ENCODE measurements around the gene MMP21. TPM values are rescaled to one million over a fixed set of nuclear protein-coding genes. Genes with fewer than 3 reads are reported as not detected.

The MMP21 gene, protein sequence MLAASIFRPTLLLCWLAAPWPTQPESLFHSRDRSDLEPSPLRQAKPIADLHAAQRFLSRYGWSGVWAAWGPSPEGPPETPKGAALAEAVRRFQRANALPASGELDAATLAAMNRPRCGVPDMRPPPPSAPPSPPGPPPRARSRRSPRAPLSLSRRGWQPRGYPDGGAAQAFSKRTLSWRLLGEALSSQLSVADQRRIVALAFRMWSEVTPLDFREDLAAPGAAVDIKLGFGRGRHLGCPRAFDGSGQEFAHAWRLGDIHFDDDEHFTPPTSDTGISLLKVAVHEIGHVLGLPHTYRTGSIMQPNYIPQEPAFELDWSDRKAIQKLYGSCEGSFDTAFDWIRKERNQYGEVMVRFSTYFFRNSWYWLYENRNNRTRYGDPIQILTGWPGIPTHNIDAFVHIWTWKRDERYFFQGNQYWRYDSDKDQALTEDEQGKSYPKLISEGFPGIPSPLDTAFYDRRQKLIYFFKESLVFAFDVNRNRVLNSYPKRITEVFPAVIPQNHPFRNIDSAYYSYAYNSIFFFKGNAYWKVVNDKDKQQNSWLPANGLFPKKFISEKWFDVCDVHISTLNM
- under 1 TPM in 2 of 4 donors, not detected in 2; 0.07 to 0.18 TPM for polyA plus RNA-seq
- long read RNA-seq, donor 1: 0 reads
- long read RNA-seq, donor 2: 0 reads
- long read RNA-seq, donor 3: 0 reads
- long read RNA-seq, donor 4: 0 reads
- long read RNA-seq, donor 5: 0 reads
- long read RNA-seq, donor 6: 0 reads
- long read RNA-seq, donor 7: 0 reads
- long read RNA-seq, donor 8: 0 reads
- long read RNA-seq, donor 9: 0 reads
- long read RNA-seq, donor 10: 0 reads

DNA sequence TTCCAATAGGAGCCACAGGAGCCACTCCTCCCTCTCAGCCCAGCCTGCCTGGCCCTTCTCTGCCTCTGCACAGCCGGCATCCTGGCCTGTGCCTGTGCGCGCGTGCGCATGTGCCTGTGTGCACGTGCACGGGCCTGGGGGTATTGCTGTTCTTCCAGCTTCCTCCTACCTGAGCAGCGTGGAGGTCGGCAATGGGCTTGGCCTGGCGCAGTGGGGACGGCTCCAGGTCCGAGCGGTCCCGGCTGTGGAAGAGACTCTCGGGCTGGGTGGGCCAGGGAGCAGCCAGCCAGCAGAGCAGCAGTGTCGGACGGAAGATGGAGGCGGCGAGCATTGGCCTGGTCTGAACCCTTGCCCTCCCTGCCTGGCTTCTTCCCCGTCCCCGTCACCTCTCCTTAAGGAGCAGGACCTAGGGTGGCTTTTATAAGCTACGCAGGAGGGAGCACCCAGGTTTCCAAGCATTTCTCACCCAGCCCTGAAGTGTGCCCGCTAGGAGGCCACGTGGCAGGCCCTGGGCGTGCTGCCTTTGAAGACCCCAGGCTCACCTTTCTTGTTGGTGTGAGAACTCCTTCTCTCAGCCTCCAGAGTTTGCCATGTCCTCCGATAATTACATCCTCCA is at the start of gene MMP21:
Gene MMP21 (minus strand): TSS at position 331 of the 616 bp plus-strand sequence. CDS start 0 bp downstream, at position 331.
- Histone ChIP-seq H3K36me3 (ENCODE audit: control insufficient read depth in 3 of 3, insufficient read depth in 2 of 3, low read depth in 1 of 3, low read length in 3 of 3) (no peaks in the 10 kb centered on the region), H3K27ac (ENCODE audit: low read depth in 1 of 3, low read length in 2 of 3) (no peak within 1 kb of the TSS), H3K9me3 (ENCODE audit: control insufficient read depth in 2 of 2, insufficient read depth in 1 of 2, low read depth in 1 of 2, low read length in 1 of 2) (peaks cover 0 to 9% of the 10 kb centered on the region in 2 donors), H3K4me1 (ENCODE audit: control insufficient read depth in 3 of 3, insufficient read depth in 2 of 3, low read depth in 1 of 3, low read length in 2 of 3) (no peaks in the 10 kb centered on the region), H3K4me3 (ENCODE audit: low read depth in 1 of 3, low read length in 3 of 3) (no peak within 1 kb of the TSS), H3K27me3 (ENCODE audit: control insufficient read depth in 3 of 3, insufficient read depth in 3 of 3, low read length in 3 of 3) (no peaks in the 10 kb centered on the region)
- WGBS, 3 donors: 91 to 95% (median 94%) methylated on average over 25 to 26 of the region's 26 CpGs
- FAIRE-seq (no peak), DNase-seq (no peak)

DNA sequence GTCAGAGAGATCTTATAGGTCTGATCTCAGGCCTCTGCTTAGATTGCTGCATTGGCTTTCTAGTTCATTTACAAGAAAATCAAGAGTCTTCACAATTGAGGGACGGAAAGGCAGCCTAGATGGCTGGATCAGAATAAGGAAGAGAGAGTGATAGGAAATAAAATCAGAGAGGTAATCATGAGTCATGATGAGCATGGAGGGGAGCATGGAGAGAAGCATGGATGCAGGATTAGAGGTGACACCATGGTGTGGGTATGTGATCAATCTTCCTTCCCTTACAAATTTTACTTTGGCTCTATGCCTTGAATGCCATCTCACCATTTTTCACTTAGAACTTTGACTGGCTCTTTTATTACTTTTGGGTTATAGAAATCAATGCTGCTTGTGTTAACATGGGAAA is 49.1 kb upstream of the MMP21 start:
- DNase-seq (no peak), FAIRE-seq (no peak)
- 63 to 85% (median 76%) methylated on average over 1 of the region's 1 CpG for WGBS, 3 donors
- Histone ChIP-seq H3K4me3 (ENCODE audit: low read depth in 1 of 3, low read length in 3 of 3) (no peak overlapping the region), H3K9me3 (ENCODE audit: control insufficient read depth in 2 of 2, insufficient read depth in 1 of 2, low read depth in 1 of 2, low read length in 1 of 2) (no peaks in the 10 kb centered on the region), H3K27me3 (ENCODE audit: control insufficient read depth in 3 of 3, insufficient read depth in 3 of 3, low read length in 3 of 3) (no peaks in the 10 kb centered on the region), H3K27ac (ENCODE audit: low read depth in 1 of 3, low read length in 2 of 3) (no peak overlapping the region), H3K36me3 (ENCODE audit: control insufficient read depth in 3 of 3, insufficient read depth in 2 of 3, low read depth in 1 of 3, low read length in 3 of 3) (peaks cover 3 to 11% (median 5%) of the 10 kb centered on the region in 3 donors), H3K4me1 (ENCODE audit: control insufficient read depth in 3 of 3, insufficient read depth in 2 of 3, low read depth in 1 of 3, low read length in 2 of 3) (peaks cover 0 to 12% (median 8%) of the 10 kb centered on the region in 3 donors)

DNA sequence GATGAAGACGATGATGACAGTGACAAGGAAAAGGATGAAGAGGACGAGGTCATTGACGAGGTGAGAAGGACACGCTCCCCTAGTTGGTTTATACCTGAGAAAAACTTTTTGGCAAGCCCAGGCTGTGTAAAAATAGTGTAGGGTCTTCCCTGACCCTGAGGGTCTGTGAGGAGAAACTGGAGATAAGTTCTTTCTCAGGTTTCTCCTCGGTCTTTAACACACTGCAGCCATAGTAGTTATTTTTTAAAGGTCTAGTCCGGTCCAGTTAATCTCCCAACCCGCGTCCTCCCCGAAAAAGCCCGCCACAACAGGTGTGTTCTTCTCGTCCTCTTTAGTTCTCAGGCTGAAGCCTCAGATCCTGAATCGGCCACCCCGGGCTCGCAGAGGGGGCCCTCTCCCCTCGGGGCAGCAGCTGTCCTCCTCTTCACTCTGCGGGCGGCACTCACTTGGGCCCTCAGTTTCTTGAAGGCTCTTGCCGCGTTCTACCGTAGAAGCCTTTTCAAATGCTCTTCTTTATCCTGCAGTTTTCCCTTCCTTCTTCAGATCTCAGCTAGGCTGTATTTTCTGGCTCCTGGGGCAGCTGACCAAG is 48.1 kb upstream of the MMP21 start:
- DNase-seq: peak in 1 of 2 donors; percentile 30

DNA sequence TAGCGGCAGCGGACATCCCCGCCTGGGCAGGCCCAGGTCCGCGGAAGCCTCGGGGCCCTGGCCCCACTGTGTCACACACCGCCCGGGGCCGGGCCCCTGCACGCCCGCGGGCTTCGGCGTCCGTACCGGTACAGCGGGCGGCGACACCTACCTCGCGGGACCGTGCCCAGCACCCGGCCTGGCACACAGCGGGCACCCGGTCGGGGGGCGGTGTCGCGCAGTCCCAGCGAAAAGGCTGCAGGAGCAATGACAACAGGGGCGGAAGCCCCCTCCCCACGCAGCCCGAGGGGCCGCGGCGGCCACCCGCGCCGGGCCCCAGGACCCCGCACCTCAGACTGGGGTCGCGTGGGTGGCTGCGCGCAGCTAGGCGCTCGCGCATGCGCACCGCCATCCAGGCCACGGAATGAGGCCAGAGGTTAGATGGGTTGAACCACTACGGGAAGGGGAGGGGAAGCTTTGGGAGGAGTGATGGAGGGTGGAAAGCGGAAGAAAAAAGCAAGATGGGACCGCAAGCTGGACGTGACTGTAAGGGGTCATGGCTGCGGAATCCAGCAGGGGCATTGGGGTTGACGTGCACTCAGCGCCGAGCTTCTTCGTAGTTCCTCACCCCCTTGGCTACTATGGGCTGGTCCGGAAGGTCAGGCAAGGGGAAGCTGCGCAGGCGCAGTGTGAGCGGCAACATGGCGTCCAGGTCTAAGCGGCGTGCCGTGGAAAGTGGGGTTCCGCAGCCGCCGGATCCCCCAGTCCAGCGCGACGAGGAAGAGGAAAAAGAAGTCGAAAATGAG is 47.4 kb upstream of the MMP21 start, which contains the start of the genes BCCIP and UROS:
Gene BCCIP (plus strand): TSS at position 669 of the 785 bp plus-strand sequence. CDS start 12 bp downstream, at position 681.
Gene UROS (minus strand): TSS at position 381 of the 785 bp plus-strand sequence. CDS start 6,759 bp downstream, outside the sequence.
- Histone ChIP-seq H3K36me3 (ENCODE audit: control insufficient read depth in 3 of 3, insufficient read depth in 2 of 3, low read depth in 1 of 3, low read length in 3 of 3) (peaks cover 3 to 7% (median 3%) of the 10 kb centered on the region in 3 donors), H3K27me3 (ENCODE audit: control insufficient read depth in 3 of 3, insufficient read depth in 3 of 3, low read length in 3 of 3) (no peaks in the 10 kb centered on the region), H3K27ac (ENCODE audit: low read depth in 1 of 3, low read length in 2 of 3) (peak within 1 kb of the TSS; percentile 23 to 86 (median 76)), H3K9me3 (ENCODE audit: control insufficient read depth in 2 of 2, insufficient read depth in 1 of 2, low read depth in 1 of 2, low read length in 1 of 2) (no peaks in the 10 kb centered on the region), H3K4me3 (ENCODE audit: low read depth in 1 of 3, low read length in 3 of 3) (peak within 1 kb of the TSS; percentile 71 to 80 (median 75)), H3K4me1 (ENCODE audit: control insufficient read depth in 3 of 3, insufficient read depth in 2 of 3, low read depth in 1 of 3, low read length in 2 of 3) (peaks cover 0 to 12% (median 8%) of the 10 kb centered on the region in 3 donors)
- 0% methylated on average over 66 to 74 of the region's 74 CpGs for WGBS, 3 donors
- DNase-seq: peak; percentile 92 to 95
- no peak for FAIRE-seq

More for the DNA sequence above, 48.1 kb upstream of the MMP21 start:
- 0% methylated on average over 20 of the region's 20 CpGs for WGBS, 3 donors
- H3K27me3 ChIP-seq (ENCODE audit: control insufficient read depth in 3 of 3, insufficient read depth in 3 of 3, low read length in 3 of 3): no peaks in the 10 kb centered on the region
- H3K36me3 ChIP-seq (ENCODE audit: control insufficient read depth in 3 of 3, insufficient read depth in 2 of 3, low read depth in 1 of 3, low read length in 3 of 3): peaks cover 3 to 9% (median 5%) of the 10 kb centered on the region in 3 donors
- H3K4me1 ChIP-seq (ENCODE audit: control insufficient read depth in 3 of 3, insufficient read depth in 2 of 3, low read depth in 1 of 3, low read length in 2 of 3): peaks cover 0 to 12% (median 8%) of the 10 kb centered on the region in 3 donors
- no peak for FAIRE-seq
- H3K9me3 ChIP-seq (ENCODE audit: control insufficient read depth in 2 of 2, insufficient read depth in 1 of 2, low read depth in 1 of 2, low read length in 1 of 2): no peaks in the 10 kb centered on the region
- H3K4me3 ChIP-seq (ENCODE audit: low read depth in 1 of 3, low read length in 3 of 3): peak overlapping the region; percentile 68 to 75 (median 71)
- peak overlapping the region in 1 of 3 donors; percentile 86 for H3K27ac ChIP-seq (ENCODE audit: low read depth in 1 of 3, low read length in 2 of 3)

DNA sequence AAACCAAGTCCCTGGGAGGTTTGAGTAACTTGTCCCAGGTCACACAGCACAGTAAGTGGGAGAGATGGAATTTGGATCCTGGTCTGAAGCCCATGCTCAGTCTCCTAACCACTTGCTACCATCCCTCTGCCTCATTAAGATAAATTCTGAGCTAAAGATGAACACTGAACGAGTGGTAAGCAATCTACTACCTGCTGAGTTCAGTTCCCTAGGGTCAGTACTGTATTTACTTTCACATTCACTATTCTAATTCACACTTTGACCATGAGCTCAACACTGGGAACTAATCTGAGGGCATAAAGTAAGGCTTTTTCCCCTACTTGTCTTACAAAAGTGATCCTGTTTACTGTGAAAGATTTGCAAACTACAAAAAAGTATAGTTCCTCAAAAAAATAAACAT is 45.1 kb upstream of the MMP21 start:
- H3K4me1 ChIP-seq (ENCODE audit: control insufficient read depth in 3 of 3, insufficient read depth in 2 of 3, low read depth in 1 of 3, low read length in 2 of 3): peaks cover 0 to 12% (median 8%) of the 10 kb centered on the region in 3 donors
- FAIRE-seq: no peak
- DNase-seq: peak; percentile 23 to 55
- H3K4me3 ChIP-seq (ENCODE audit: low read depth in 1 of 3, low read length in 3 of 3): no peak overlapping the region
- H3K27ac ChIP-seq (ENCODE audit: low read depth in 1 of 3, low read length in 2 of 3): peak overlapping the region in 1 of 3 donors; percentile 22
- H3K27me3 ChIP-seq (ENCODE audit: control insufficient read depth in 3 of 3, insufficient read depth in 3 of 3, low read length in 3 of 3): no peaks in the 10 kb centered on the region
- 4 to 38% (median 22%) methylated on average over 1 of the region's 1 CpG for WGBS, 3 donors
- no peaks in the 10 kb centered on the region for H3K9me3 ChIP-seq (ENCODE audit: control insufficient read depth in 2 of 2, insufficient read depth in 1 of 2, low read depth in 1 of 2, low read length in 1 of 2)
- H3K36me3 ChIP-seq (ENCODE audit: control insufficient read depth in 3 of 3, insufficient read depth in 2 of 3, low read depth in 1 of 3, low read length in 3 of 3): peaks cover 0 to 4% (median 0%) of the 10 kb centered on the region in 3 donors

DNA sequence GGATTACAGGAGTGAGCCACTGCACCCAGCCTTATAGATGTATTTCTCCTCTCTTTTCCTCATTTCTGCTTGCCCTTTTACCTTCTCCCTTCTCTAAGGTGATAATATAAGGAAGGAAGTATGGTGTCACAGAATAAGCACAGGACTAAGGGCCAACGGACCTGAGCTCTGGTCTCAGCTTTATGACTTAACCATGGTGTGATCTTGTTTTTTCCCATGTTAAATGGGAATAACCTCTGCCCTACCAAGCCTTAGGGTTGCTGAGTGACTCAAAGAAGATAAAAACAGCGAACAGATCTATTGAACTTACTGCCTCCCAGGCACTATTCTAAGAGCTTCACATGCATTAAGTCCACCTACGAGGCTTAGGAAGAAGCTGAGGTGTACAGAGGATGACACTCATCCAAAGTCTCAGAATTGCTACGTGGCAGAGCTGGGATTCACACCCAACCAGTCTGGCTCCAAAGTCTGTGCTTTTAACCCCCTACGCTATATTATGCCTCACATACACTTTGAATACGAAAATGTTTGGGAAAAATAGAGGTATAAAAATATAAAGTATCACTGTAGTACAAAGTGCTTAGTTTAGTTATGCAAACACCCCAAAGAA is 41.8 kb upstream of the MMP21 start:
- H3K9me3 ChIP-seq (ENCODE audit: control insufficient read depth in 2 of 2, insufficient read depth in 1 of 2, low read depth in 1 of 2, low read length in 1 of 2): no peaks in the 10 kb centered on the region
- peaks cover 0 to 6% (median 6%) of the 10 kb centered on the region in 3 donors for H3K4me1 ChIP-seq (ENCODE audit: control insufficient read depth in 3 of 3, insufficient read depth in 2 of 3, low read depth in 1 of 3, low read length in 2 of 3)
- no peak for DNase-seq
- peaks cover 2 to 15% (median 4%) of the 10 kb centered on the region in 3 donors for H3K36me3 ChIP-seq (ENCODE audit: control insufficient read depth in 3 of 3, insufficient read depth in 2 of 3, low read depth in 1 of 3, low read length in 3 of 3)
- H3K27ac ChIP-seq (ENCODE audit: low read depth in 1 of 3, low read length in 2 of 3): no peak overlapping the region
- H3K4me3 ChIP-seq (ENCODE audit: low read depth in 1 of 3, low read length in 3 of 3): no peak overlapping the region
- no peak for FAIRE-seq
- H3K27me3 ChIP-seq (ENCODE audit: control insufficient read depth in 3 of 3, insufficient read depth in 3 of 3, low read length in 3 of 3): no peaks in the 10 kb centered on the region
- WGBS, 3 donors: 82 to 88% (median 85%) methylated on average over 6 of the region's 6 CpGs

DNA sequence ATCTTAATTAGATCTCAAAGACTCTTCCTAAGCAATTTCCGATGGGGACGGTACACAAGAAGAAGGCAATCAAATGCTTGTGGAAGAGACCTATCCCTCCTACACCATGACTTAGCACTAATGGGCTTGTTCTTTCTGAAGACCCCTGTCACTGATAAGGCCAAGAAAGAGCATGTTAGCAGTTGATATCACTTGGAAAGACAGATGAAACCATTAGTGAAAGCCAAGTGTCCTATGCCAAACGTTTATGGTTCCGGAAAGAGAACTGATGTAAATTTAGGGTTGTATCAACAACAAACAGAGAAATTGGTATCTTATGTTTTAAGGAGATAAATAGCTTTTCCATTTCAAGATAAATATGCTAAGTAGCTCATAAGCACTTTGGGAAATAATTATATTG is 40.9 kb upstream of the MMP21 start:
- WGBS, 3 donors: 83 to 92% (median 89%) methylated on average over 4 of the region's 4 CpGs
- DNase-seq (no peak), FAIRE-seq (no peak)
- no peaks in the 10 kb centered on the region for H3K27me3 ChIP-seq (ENCODE audit: control insufficient read depth in 3 of 3, insufficient read depth in 3 of 3, low read length in 3 of 3)
- H3K4me3 ChIP-seq (ENCODE audit: low read depth in 1 of 3, low read length in 3 of 3): no peak overlapping the region
- no peaks in the 10 kb centered on the region for H3K9me3 ChIP-seq (ENCODE audit: control insufficient read depth in 2 of 2, insufficient read depth in 1 of 2, low read depth in 1 of 2, low read length in 1 of 2)
- peaks cover 2 to 15% (median 4%) of the 10 kb centered on the region in 3 donors for H3K36me3 ChIP-seq (ENCODE audit: control insufficient read depth in 3 of 3, insufficient read depth in 2 of 3, low read depth in 1 of 3, low read length in 3 of 3)
- peaks cover 0 to 6% (median 0%) of the 10 kb centered on the region in 3 donors for H3K4me1 ChIP-seq (ENCODE audit: control insufficient read depth in 3 of 3, insufficient read depth in 2 of 3, low read depth in 1 of 3, low read length in 2 of 3)
- H3K27ac ChIP-seq (ENCODE audit: low read depth in 1 of 3, low read length in 2 of 3): no peak overlapping the region
